SU-DHL-6 (cell line): ENCODE measurements around the gene SLX4IP.

Experiments
- EZH2phosphoT487 ChIP-seq: fragments of 200-600 bp; sonication (generic), shearing (Covaris generic); conservative IDR thresholded peaks from 2 replicates; pipeline ENCODE4 v1.6.1; 2018; ENCODE audit warnings: mild to moderate bottlenecking, antibody characterized with exemption, low read length, moderate library complexity, mixed read lengths
- TF ChIP-seq, protein P1 (sequence below): fragments of 200-600 bp; sonication (generic); IDR thresholded peaks from one replicate; pipeline ENCODE4 v1.5.1; 2017; ENCODE audit warnings: antibody characterized with exemption, mild to moderate bottlenecking, low read length, moderate library complexity; ENCODE audit not compliant: insufficient read depth, poor library complexity, severe bottlenecking

DNA sequence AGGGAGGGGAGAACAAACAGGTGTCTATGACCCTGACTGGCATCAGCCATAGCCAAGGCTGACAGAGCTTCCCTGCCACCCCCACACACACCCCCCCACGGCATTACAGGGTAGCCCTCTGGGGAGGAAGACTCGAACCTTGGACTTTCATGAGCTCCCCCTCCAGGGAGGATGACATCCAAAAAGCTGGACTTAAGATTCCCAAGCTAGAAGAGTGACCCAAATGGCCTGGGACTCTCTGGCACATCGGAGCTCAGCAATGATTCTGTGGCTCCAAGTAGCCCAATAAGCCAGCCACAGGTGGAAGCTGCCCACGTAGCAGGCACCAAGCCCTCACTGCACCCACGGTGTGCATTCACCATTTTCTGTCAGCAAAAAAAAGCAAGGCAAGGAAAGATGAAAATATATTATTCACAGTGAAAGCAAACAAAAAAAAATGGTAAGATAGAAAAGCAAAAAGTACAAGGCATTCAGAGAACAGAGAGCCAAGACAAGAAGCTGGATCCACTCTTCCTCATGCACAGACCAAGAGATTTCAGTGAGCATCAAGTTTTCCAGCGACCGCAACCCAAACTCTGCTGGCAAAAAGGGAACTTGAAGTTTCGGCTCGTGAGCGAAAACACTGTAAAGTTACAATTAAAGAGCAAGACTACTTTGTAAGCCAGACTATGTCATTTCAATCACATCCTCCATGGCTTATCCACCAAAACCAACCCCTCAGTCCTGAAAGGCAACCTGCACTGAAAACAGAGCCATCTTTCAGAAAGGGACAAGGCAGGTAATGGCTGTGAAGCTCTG is 227.8 kb downstream of the SLX4IP start:
- TF ChIP-seq, protein P1, sequence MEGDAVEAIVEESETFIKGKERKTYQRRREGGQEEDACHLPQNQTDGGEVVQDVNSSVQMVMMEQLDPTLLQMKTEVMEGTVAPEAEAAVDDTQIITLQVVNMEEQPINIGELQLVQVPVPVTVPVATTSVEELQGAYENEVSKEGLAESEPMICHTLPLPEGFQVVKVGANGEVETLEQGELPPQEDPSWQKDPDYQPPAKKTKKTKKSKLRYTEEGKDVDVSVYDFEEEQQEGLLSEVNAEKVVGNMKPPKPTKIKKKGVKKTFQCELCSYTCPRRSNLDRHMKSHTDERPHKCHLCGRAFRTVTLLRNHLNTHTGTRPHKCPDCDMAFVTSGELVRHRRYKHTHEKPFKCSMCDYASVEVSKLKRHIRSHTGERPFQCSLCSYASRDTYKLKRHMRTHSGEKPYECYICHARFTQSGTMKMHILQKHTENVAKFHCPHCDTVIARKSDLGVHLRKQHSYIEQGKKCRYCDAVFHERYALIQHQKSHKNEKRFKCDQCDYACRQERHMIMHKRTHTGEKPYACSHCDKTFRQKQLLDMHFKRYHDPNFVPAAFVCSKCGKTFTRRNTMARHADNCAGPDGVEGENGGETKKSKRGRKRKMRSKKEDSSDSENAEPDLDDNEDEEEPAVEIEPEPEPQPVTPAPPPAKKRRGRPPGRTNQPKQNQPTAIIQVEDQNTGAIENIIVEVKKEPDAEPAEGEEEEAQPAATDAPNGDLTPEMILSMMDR, result no peak
- TF ChIP-seq EZH2phosphoT487, result no peak
